A549 (cell line): ENCODE measurements around the gene ARHGAP42.

Source experiments
- CTCF ChIP-seq: fragments of >200 bp; sonication (Bioruptor Twin); formaldehyde crosslinking; IDR thresholded peaks from 3 replicates; pipeline ENCODE4 v1.5.1; 2016
- ESRRA ChIP-seq: fragments of 150-350 bp; IDR thresholded peaks from 2 replicates; pipeline ENCODE4 v1.6.1; 2014; ENCODE audit warnings: mild to moderate bottlenecking, low read length, borderline replicate concordance
- HDAC2 ChIP-seq: fragments of 200-600 bp; sonication (generic); IDR thresholded peaks from 2 replicates; pipeline ENCODE4 v1.6.1; 2016
- HMGXB4 ChIP-seq: fragments of 250-450 bp; sonication (Bioruptor Pico); IDR thresholded peaks from 2 replicates; pipeline ENCODE4 v1.5.0; 2021; ENCODE audit warnings: mild to moderate bottlenecking, moderate library complexity, borderline replicate concordance
- JUNB ChIP-seq: fragments of >200 bp; sonication (Bioruptor Twin); formaldehyde crosslinking; IDR thresholded peaks from 2 replicates; pipeline ENCODE4 v1.6.1; 2016
- KDM1A ChIP-seq: fragments of 200-600 bp; sonication (generic); IDR thresholded peaks from 2 replicates; pipeline ENCODE4 v1.6.1; 2016; ENCODE audit warnings: low read depth, mild to moderate bottlenecking
- KDM5A ChIP-seq: fragments of 200-600 bp; sonication (generic); IDR thresholded peaks from 2 replicates; pipeline ENCODE4 v1.6.1; 2016; ENCODE audit warnings: antibody characterized with exemption, mild to moderate bottlenecking
- POLR2A ChIP-seq: IDR thresholded peaks from 2 replicates; pipeline ENCODE4 v1.6.1; 2012; ENCODE audit warnings: mild to moderate bottlenecking, low read length
- RCOR1 ChIP-seq: fragments of 150-350 bp; IDR thresholded peaks from 2 replicates; pipeline ENCODE4 v1.6.1; 2014; ENCODE audit warnings: antibody characterized with exemption, low read length, low read depth
- RNF2 ChIP-seq: fragments of 200-600 bp; sonication (generic); IDR thresholded peaks from 2 replicates; pipeline ENCODE4 v1.6.1; 2016; ENCODE audit warnings: low read depth, mild to moderate bottlenecking, antibody characterized with exemption, moderate library complexity, borderline replicate concordance
- SMC3 ChIP-seq: fragments of >200 bp; sonication (Bioruptor Twin); formaldehyde crosslinking; IDR thresholded peaks from 3 replicates; pipeline ENCODE4 v1.6.1; 2018; ENCODE audit warnings: inconsistent platforms
- USF2 ChIP-seq: fragments of 450-650 bp; IDR thresholded peaks from 2 replicates; pipeline ENCODE4 v1.6.1; 2014; ENCODE audit warnings: antibody characterized with exemption
- ZC3H11A ChIP-seq: fragments of 450-650 bp; IDR thresholded peaks from 2 replicates; pipeline ENCODE4 v1.6.1; 2014; ENCODE audit warnings: antibody characterized with exemption, mild to moderate bottlenecking
- TF ChIP-seq, protein P1 (sequence below): fragments of >200 bp; sonication (Bioruptor Twin); formaldehyde crosslinking; IDR thresholded peaks from 3 replicates; pipeline ENCODE4 v1.6.1; 2016

- no peak for TF ChIP-seq CTCF
- no peak for TF ChIP-seq POLR2A
- no peak for TF ChIP-seq HMGXB4 (CRISPR knock-in tag)
- no peak for TF ChIP-seq RNF2
- no peak for TF ChIP-seq KDM5A
- TF ChIP-seq SMC3 = no peak
- no peak for TF ChIP-seq JUNB
- TF ChIP-seq, protein P1, sequence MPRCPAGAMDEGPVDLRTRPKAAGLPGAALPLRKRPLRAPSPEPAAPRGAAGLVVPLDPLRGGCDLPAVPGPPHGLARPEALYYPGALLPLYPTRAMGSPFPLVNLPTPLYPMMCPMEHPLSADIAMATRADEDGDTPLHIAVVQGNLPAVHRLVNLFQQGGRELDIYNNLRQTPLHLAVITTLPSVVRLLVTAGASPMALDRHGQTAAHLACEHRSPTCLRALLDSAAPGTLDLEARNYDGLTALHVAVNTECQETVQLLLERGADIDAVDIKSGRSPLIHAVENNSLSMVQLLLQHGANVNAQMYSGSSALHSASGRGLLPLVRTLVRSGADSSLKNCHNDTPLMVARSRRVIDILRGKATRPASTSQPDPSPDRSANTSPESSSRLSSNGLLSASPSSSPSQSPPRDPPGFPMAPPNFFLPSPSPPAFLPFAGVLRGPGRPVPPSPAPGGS = no peak
- no peak for TF ChIP-seq ESRRA
- no peak for TF ChIP-seq RCOR1
- TF ChIP-seq KDM1A = no peak
- TF ChIP-seq HDAC2 = no peak
- no peak for TF ChIP-seq USF2
- no peak for TF ChIP-seq ZC3H11A
These were observed 182.2 kb downstream of the ARHGAP42 start for GRCh38 chr11:100869328-100869727.
